ENCODE measurements around the gene FAM174C.
"Not testable (repeated sequence)": the region's sequence is repeated elsewhere in the genome, so short reads cannot be mapped to it uniquely, and the experiment has no call there.

Gene FAM174C

DNA sequence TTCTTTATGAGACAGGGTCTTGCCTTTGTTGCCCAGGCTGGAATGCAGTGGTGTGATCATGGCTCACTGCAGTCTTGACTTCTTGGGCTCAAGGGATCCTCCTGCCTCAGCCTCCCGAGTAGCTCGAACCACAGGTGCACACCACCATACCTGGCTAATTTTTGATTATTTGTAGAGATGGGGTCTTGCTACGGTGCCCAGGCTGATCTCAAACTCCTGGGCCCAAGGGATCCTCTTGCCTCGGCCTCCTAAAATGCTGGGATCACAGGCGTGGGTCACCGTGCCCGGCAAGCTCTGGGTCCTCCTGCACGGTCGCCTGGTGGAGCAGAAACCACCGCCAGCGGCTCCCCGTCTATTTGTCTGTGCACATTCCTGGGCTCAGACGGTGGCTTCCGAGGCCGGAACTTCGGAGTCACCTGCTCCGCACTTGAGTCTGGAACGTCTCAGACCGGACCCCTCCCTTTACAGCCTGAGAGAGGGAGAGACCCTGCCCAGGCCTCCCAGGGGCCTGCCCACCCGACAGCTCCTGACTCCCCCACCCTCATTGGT lies 32.5 kb downstream of the FAM174C start:
- no peak for DNase-seq

DNA sequence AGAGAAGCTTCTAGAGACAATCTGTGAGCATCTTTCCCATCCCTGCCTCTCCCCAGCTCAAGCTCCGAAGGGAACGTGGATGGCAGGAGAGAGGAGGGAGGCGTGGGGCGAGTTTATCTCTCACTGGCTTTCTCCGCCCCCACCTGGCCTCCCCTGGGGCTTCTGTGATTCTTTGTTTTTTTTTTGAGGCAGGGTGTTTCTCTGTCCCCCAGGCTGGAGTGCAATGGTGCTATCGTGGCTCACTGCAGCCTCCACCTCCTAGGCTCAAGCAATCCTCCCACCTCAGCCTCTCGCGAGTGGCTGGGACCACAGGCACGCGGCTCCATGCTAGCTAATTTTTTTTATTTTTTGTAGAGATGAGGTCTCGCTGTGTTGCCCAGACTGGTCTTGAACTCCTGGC lies 33.4 kb downstream of the FAM174C start:
- DNase-seq, result no peak

DNA sequence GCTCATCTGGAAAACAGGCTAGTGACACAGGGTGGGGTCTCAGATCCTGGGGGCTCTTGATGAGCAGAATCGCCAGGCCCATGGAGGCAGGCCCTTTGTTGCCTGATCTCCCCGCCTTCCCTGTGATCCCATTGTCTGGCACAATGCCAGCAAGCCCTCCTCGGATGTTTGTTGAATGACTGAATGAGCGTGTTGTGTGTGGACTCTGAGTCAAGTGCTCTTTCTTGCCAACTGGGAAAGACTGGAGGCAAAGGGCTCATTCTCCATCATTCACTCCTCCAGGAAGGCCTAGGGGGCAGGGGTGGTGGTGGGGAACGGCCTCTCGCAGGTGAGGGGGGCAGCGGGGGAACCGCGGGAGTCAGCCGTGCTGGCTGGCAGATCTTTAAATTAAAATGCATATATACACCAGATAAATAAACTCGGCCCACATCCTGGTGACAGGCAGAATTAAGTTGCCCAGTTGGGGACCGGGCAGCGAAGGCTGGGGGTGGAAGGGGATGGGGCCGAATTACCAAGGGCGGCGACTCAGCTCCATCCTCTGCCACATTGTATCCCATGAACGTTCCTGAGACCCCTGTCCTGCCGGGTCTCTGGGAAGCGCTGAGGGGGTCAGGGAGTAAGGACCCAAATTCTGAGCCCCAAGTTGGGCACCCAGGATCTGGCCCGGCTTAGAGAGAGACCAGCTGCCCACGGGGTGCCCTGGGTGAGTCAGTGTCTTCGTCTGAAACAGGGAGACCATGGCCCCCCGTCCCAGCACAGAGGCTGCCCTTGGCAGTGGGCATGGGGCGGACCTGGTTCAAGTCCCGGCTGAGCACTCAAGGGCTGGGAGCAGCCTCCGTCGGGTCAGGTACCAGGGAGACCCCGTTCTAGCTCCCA lies 34.9 kb downstream of the FAM174C start:
- no peak for DNase-seq

DNA sequence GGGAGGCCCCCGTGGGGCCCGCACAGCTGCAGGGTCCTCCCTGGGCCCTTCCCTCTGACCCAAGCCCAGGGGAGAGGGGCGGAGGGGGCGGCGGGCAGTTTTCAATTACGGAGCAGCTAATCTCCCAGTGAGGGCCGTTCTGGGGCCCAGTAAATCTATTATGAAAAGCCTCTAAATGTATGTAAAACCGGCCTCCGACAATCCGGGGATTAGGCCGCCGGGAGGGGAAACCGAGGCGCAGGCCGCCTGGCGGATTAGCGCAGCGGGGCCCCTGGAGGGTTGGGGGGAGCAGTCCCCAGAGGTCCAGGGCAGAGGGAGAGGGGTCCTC lies 35.5 kb downstream of the FAM174C start:
- no peak for DNase-seq

DNA sequence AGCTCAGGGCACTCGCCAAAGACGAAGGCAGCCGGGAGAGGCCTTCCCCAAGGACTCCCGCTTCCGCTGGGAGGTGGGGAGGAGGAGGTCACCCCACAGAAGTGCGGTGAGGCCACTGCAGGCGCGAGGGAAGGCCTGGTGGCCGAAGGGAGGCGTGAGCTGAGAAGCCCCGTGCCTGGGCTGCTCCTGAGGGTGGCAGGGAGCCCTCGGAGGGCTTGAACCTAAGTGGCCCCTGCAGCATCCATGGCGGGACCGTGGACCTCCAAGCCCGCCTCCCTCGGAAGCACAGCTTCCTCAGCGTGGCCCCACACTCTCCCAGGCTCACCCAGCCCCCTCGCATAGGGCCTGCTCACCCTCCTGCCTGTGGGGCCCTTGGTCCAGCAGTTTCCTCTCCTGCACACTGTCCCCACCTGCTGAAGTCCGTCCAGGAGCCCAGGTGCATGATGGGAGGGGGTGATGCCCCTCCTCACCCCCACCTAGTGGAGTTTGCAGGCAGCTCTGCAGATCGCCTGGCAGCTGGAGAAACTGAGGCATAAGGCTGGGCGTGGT lies 36.3 kb downstream of the FAM174C start:
- no peak for DNase-seq

DNA sequence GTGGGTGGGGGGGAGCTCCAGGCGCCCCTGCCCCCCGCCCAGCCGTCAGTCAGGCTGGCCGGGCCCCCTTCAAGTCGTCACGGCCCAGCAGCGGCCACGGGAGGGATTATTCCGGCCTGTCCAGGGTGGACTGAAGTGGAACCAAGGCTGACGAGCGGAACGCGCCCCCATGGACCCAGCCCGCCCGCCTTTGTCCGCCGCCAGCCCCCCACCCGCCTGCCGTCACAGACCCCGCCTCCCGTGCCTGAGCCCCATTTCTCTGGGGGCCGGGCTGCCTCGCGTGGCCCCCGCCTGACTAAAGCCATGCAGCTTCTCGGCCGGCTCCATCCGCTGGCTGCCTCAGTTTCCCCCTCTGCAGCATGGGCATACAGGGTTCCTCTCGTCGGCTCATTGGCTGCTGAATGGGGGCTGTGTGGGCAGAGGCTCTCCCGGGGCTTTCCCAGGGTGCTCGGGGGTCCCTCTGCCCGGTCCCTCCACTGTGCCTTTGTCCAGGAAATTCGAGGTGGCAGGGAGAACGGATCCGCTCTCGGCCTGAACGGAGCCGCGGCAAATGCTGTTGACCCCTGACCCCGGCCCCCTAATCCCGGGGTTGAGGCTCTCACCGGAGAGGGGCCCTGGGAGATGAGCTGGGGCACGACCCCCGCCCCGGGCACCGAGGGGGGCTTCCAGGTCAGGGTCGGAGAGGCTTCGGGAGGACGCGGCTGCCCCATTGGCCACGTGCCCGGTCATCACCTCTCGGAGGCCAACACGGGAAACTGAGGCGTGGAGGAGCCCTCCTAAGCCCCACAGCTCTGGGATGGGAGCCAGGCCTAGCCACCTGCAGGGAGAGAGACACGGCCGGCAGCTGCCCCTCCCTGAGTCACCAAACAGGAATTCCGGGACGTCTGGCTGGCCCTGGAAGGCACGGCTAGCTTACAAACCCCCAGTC lies 37.7 kb downstream of the FAM174C start:
- DNase-seq, result no peak

DNA sequence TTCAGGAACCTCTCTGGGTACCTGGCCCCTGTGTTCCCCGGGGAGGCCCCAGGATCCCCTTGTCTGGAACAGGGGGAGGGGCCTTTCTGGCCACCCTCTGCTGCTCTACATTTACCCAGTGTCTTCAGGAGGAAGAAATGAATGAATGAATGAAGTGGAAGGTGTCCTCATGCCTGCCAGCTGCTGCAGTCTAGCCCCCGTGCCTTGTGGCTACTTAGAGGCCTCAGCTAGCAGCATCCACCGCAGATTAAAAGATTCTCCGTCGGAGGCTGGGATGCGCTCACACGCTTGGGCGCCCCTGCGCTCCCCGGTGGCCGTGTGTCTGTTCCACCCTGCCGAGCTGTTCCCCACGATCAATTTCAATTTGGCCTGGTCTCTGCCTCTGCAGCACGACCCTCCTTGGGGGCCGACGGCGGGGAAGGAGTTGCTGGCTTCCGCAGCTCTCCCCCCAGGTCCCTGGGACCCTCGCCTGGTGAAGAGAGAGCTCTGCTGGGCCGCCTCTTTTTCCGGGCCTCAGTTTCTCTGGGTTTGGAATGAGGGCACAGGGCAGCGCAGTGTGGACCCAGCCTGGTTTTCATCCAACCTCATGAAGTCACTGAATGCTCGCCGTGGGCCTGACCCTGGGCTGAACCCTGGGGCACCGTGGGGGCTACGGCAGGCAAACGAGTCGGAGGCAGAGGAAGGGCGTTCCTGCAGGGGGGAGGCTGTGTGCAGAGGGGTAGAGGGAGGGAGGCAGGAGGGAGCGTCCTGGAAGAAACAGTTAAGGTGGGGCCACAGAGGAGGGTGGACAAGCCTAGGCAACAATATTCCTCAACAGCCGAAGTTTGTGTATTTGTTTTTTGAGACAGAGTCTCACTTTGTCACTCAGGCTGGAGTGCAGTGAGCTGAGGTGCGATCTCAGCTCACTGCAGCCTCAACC lies 38.6 kb downstream of the FAM174C start:
- DNase-seq, result no peak

DNA sequence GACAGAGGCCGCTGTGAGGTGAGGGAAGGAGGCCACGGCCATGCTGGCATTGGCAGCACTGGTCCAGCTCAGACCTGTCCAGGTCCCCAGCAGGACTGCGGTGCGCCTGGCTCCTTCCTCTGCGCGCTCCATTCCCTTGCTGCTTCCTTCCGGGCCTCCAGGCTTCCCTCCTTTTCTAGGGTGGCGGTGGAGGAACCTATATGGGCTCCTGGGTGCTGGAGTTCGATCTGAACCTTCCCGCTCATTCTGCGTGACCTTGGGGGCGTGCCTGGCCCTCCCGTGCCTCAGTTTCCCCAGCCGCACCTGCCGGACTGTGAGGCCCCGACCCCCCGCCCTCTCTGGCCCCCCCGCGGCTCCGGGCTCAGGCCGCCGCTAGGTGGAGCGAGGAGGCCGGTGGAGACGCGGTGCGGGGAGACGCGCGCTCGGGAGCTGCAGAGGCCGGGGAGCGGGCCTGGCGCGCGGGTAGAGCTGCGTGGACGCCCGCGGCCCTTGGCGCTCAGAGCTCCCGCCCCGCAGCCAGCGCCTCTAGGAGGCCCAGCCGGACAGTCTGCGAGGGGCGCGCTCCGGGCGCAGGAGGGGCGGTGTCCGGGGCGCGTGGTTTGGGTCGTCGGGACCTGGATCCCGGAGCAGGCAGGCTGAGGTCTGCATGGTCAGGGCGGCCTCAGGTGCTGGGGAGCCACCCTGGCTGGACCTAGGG lies 40.3 kb downstream of the FAM174C start:
- no peak for DNase-seq

DNA sequence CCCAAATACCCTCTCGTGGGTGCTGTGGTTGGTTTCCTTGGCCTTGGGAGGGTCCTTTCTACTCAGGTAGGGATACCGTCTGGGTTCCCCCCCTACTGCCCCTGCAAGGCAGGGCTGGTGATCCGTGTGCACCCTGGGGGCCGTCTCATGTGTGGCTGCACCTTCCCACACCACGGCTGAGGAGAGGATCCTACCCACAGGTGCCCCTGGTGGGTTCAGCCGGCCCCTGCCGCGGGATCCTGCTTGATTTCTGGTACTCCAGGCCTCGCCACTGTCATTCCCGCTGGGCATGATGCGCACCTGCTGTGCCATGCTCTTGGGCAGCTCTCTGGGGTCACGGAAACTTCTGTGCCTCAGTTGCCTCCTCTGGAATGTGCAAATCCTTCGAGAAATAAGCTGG lies 41.1 kb downstream of the FAM174C start:
- no peak for DNase-seq

DNA sequence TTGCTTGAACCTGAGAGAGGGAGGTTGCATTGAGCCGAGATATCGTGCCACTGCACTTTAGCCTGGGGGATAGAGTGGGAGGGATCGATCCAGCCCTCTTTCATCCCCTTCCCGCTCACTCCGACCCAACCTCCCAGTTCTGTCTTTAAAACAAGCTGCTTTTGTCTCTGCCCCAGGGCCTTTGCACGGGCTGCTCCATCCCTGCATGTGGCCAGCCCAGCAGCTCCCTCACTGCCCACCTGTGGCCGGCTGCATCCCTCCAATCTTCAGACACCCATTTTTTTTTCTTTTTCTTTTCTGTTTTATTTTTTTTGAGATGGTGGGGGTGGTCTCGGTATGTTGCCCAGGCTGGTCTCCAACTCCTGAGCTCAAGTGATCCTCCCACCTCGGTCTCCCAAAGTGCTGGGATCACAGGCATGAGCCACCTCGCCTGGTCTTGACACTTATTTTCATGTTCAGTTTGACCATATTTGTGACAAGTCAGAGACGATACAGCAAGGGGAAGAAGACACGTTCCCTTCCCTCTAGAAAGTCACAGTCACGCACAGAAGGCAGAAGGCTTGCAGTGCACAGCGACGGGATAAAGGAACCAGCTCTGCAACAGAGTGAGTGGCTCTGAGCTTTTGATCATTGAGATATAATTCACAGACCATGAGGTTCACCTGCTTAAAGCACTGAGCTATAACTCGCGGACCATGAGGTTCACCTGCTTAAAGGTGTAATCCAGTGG lies 42.1 kb downstream of the FAM174C start:
- DNase-seq, result no peak

DNA sequence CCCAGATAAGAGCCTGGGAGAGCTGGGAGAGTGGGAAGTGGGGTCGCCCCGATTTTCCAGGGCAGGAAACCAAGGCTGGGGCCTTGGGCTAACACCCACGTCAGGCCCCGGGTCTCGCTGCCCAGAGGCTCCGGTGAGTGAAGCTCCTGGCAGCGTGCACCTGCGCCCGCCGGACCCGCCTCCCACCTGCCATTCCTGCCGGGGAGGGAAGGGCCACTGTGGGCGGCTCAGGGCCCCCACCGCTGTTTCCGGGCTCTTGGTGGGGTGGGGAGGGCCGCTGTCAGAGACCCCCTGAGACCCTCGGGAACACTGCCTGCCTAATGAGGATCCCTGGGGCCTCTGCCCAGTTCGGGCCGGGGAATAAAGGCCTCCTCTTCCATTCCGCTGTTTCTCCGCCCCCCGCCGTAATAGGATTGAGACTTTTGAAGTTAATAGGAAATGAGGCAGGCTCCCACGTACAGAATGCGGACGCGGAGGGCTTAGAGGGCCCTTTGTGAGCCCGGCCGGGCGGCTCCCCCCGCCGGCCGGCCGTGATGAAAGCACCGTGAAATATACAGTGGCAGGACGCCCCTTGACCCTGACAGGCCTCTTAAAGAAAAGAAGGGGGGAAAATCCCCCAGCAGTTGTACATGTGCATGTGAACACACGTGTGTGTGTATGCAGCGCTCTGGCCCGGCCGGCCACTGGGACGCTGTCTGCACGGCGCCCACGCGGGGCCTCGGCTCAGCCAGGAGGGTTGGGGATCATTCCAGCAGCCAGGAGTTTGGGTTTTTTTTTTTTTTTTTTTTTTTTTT lies 43.5 kb downstream of the FAM174C start:
- DNase-seq, result no peak

DNA sequence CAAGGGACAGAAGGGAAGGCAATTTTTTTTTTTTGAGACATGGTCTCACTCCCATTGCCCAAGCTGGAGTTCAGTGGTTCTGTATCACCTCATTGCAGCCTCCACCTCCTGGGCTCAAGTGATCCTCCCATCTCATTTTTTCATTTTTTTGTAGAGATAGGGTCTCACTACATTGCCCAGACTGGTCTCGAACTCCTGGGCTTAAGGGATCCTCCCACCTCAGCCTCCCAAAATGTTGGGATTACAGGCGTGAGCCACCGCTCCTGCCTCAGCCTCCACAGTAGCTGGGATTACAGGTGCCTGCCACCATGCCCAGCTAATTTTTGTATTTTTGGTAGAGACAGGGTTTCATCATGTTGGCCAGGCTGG lies 44.9 kb downstream of the FAM174C start:
- not testable (repeated sequence) for DNase-seq

DNA sequence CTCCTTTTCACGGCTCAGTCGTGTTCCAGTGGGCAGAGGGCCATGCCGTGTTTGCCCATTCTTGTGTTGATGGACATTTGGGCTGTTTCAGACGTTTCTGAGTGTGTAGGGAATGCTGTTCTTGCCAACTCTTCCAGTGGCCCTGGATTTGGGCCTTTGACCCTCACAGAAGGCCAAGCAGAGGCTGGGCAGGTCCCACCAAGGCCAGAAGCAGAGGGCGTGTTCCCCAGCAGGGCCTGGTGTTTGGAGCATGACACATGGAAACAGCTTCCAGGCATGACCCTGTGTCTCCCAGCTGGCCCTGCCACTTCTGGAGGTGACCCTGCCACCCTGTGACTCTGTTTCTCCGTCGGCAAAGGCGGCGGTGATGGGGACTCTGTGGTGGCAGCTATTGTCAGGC lies 46.2 kb downstream of the FAM174C start:
- DNase-seq, result no peak

DNA sequence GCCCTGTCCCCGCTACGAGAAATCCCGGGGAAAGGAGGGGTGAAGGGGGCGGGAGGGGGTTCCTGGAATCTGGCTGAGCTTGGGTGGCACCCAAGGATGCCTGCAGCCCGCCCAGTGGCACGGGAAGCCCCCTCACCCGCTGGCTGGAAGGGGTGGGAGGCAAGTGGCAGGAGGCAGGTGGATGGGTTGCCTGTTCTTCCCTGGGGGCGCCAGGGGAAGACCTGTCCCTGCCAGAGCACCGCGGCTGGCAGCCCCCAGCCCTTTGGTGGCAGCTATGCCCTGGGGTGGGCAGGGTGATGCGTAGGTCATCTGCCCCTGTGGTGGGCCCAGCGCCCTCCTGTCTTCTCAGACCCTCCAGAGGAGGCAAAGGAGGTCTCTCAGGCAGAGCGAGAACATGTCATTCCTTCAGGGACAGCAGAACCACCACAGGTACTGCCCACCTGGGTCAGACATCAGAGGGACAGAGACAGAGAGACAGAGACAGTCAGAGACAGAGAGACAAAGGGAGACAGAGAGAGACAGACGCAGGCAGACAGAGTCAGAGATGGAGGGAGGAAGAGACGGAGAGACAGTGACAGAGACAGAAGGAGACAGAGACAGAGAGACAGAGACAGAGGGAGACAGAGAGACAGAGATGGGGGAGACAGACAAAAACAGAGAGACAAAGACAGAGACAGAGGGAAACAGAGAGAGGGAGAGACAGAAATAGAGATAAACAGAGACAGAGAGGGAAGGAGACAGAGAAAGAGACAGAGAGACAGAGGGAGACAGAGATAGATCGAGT lies 47.1 kb downstream of the FAM174C start:
- DNase-seq, result no peak

DNA sequence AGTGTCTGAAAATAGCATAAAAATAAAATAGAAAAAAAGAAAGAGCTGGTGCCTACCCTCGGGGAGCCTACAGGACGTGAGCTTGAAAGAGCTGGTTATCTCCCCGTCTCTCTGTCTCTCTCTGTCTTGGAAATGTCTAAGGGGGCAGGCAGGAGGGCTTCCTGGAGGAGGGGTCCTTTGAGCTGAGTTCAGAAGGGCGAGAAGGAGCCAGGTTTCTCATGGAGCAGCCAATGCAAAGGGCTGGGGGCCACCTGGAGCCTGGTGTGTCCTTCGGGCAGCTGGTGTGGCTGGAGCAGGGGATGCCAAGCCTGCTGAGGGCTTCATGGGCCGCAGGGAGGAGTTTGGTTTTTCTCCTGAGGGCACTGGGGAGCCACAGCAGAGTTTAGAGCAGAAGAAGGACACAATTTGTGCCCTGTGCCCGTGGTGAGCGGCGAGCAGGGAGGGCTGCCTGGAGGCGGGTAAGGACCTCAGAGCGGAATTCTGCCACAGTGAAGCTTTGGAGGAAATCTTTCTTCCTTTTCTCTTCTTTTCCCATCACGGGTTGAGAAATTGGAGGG lies 49.0 kb downstream of the FAM174C start:
- DNase-seq, result no peak

DNA sequence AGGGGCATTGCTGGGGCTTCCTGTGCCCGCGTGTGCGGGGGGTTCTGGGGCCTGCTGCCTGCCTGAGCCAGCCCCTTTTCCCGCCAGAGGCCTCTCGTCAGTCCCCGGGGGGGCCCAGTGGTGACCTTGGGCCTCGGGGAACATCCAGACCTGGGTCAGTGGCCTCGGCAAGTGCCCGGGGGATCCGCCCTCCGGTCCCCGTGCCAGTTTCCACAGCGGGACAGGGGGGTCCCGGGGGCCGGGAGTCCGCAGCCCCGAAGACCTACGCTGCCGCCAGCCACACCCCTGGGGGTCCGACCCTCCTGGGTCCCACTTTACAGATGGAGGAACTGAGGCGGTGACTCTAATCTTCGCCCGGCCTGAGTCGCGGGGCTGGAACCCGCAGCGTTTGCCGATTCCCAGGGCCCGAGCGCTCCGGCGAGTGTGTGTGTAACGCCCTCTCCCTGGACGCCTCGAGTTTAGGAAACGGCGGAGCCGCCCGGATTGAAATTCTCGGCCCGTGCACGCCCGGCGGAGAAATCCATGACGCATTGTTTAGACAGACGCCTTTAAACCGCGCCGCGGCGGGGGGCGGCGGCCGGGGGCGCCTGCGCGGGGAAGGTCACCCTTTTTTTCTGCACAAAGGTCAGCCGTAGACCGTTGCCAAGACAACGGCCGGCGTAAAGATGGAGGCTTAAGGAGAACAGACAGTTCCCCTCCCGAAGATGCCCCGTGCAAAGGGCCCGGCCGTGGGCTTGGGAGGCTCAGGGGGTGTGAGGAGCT lies 49.7 kb downstream of the FAM174C start:
- no peak for DNase-seq

DNA sequence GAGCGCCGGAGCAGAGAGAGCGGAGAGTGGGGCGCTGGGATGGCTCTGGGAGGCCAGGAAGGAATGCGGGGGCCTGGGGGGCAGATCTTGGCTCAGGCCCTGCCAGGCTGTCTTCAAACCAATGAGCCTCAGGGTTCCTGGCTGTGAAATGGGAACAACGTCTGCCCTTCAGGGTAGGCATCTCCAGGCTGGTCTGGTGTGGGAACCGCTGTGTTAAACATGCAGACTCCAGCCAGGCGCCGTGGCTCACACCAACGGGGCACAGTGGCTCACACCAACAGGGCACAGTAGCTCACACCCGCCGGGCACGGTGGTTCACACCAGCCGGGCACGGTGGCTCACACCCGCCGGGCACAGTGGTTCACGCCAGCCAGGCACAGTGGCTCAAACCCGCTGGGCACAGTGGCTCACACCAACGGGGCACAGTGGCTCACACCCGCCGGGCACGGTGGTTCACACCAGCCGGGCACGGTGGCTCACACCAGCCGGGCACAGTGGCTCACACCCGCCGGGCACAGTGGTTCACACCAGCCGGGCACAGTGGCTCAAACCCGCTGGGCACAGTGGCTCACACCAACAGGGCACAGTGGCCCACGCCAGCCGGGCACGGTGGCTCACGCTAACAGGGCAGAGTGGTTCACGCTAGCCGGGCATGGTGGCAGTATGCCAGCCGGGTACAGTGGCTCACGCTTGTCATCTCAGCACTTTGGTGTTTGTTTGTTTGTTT lies 50.4 kb downstream of the FAM174C start:
- DNase-seq, result peak; percentile 1

DNA sequence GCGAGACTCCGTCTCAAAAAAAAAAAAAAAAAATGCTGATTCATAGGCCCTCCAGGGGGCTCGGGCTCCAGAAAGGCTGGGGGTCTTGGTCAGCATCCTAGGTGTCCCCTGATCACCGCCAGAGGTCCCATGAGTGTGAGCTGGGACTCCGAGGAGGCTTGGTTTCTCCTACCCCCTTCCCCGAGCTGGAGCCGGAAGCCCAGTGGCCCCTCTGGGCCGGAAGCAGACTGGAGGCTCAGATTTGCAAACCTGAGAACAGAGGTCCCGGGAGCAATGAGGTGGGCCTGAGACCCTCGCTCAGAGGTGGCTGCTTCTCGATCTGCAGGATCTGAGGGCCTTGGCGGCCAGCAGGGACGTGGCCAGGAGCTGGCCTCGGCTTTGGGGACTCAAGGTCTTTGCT lies 51.8 kb downstream of the FAM174C start:
- no peak for DNase-seq
